ENCODE measurements around the gene SCNN1A.

DNA sequence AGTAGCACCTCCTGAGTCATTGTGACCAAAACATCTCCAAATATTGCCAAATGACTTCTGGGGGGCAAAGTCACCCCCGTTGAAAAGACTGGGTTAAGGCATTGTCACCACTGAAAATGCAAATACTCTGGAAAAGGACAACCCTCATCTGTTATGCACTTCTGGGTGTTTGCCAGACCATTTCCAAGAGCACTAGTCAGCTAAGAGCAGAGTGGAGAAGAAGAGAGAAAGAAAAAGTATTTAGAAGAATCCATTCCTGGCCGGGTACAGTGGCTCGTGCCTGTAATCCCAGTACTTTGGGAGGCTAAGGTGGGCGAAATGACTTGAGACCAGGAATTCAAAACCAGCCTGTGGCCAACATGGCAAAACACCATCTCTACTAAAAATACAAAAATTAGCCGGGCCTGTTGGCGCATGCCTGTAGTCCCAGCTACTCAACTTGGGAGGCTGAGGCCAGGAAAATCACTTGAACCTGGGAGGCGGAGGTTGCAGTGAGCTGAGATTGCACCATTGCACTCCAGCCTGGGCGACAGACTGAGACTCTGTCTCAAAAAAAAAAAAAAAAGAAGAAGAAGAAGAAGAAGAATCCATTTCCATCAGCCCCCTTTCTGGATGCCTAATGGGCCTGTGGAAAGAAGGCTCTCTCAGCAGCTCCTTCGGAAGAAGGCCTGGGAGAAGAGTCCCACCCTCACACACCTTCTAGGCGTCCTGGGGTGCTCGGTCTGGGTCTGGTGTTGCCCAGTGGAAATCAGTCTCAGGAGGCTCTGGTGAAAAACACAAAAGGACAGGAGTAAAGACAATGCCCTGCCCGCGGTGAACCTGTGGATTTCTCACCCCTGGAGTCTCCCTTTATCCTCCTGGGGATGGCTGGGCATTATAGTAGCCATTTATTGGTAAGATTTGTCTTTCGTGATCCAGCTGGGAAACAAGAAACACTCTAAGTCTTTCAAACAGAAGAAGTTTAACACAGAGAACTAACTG, 5.1 kb upstream of the SCNN1A start:
- no peak for TF ChIP-seq YY1 (IDR thresholded peaks at IDR 0.05; ENCODE audit: insufficient read depth, insufficient read length)
- TF ChIP-seq ZNF274 (IDR thresholded peaks at IDR 0.05; ENCODE audit: low read depth, low read length) = no peak
- no peak for TF ChIP-seq SUZ12 (IDR thresholded peaks at IDR 0.05; ENCODE audit: extremely low read depth, insufficient read depth, insufficient read length)

All from NT2/D1 (cell line).